ENCODE data around the gene ELL2. TPM values are rescaled to one million over a fixed set of nuclear protein-coding genes. Genes with fewer than 3 reads are reported as not detected.
A peak's percentile ranks its signal among the peaks of the same experiment; 100 is the strongest.

The ELL2 gene
- total and polyA plus RNA-seq, 2 of the 13 experiments (the other 11 are each of a cell fraction or from before 2014, with no cell fraction given): 78.9 to 97.1 TPM

DNA sequence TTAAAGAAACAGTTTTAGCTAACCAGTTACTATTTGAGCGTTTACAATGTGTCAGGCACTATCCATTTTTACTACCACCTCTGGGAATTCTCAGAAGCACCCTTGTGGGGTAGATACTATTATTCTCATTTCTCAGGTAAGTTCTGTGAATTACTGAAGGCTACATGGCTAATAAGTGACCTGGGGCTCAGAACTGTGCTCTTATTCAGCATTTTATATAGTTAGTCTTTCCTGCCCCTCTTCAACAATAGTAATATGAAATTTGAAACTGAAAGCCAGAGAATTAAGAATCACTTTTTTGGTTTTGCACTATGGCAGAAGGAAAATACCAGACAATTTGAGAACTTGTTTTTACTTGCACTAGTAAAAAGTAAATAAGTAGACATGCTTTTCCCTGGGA lies 11.8 kb downstream of the ELL2 start:
- no TSS peak for BruUV-seq (replicated peaks)
- no peak for FAIRE-seq
- Histone ChIP-seq H3K9me3 (ENCODE audit: low read length) (no peaks in the 10 kb centered on the region), H3K36me3 (replicated peaks in 1 of 2; ENCODE audit: control insufficient read depth in 1 of 2, insufficient read depth in 2 of 2, low read length in 2 of 2) (peaks cover 10 to 38% of the 10 kb centered on the region in 2 experiments), H3K4me2 (ENCODE audit: low read depth, low read length) (peak overlapping the region; percentile 30; the same call in 1 of the 2 replicates), H3K27ac (ENCODE audit: extremely low read length, insufficient read depth, low read length) (no peak overlapping the region), H3K27me3 (ENCODE audit: control insufficient read depth in 1 of 2, insufficient read depth in 2 of 2, low read length in 2 of 2) (no peaks in the 10 kb centered on the region), H4K20me1 (ENCODE audit: insufficient read depth, low read length) (peaks cover 94% of the 10 kb centered on the region), H3K4me3 (replicated peaks in 1 of 3; ENCODE audit: insufficient read depth in 1 of 3, low read depth in 2 of 3, low read length in 3 of 3) (no peak overlapping the region), H3K79me2 (ENCODE audit: insufficient read depth, low read length) (peaks cover 96% of the 10 kb centered on the region), H3K9ac (ENCODE audit: insufficient read depth, low read depth, low read length) (no peak overlapping the region), H3K4me1 (ENCODE audit: insufficient read depth, low read length) (peaks cover 84% of the 10 kb centered on the region), H2AFZ (ENCODE audit: low read length) (no peak overlapping the region)
- no peak for TF ChIP-seq RELA (CRISPR knock-in tag; IDR thresholded peaks at IDR 0.05)
- TF ChIP-seq, protein P1, sequence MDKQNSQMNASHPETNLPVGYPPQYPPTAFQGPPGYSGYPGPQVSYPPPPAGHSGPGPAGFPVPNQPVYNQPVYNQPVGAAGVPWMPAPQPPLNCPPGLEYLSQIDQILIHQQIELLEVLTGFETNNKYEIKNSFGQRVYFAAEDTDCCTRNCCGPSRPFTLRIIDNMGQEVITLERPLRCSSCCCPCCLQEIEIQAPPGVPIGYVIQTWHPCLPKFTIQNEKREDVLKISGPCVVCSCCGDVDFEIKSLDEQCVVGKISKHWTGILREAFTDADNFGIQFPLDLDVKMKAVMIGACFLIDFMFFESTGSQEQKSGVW (CRISPR knock-in tag; IDR thresholded peaks at IDR 0.05; ENCODE audit: borderline replicate concordance): no peak
- TF ChIP-seq ZNF232 (CRISPR knock-in tag; IDR thresholded peaks at IDR 0.05; ENCODE audit: borderline replicate concordance): no peak
- peak; percentile 40 for TF ChIP-seq RBM22 (optimal IDR thresholded peaks at IDR 0.05; ENCODE audit: low read length)
- TF ChIP-seq MXD4 (CRISPR knock-in tag; IDR thresholded peaks at IDR 0.05): no peak
- peak; percentile 31; the same call in 1 of the 2 replicates for TF ChIP-seq RBFOX2 (IDR thresholded peaks at IDR 0.05; ENCODE audit: low read depth, low read length)
- TF ChIP-seq ZFP41 (CRISPR knock-in tag; IDR thresholded peaks at IDR 0.05; ENCODE audit: borderline replicate concordance): no peak
- TF ChIP-seq, protein P2, sequence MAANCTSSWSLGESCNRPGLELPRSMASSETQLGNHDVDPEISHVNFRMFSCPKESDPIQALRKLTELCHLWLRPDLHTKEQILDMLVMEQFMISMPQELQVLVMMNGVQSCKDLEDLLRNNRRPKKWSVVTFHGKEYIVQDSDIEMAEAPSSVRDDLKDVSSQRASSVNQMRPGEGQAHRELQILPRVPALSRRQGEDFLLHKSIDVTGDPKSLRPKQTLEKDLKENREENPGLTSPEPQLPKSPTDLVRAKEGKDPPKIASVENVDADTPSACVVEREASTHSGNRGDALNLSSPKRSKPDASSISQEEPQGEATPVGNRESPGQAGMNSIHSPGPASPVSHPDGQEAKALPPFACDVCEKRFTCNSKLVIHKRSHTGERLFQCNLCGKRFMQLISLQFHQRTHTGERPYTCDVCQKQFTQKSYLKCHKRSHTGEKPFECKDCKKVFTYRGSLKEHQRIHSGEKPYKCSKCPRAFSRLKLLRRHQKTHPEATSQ (CRISPR knock-in tag; IDR thresholded peaks at IDR 0.05; ENCODE audit: borderline replicate concordance): no peak
- TF ChIP-seq MED8 (CRISPR knock-in tag; IDR thresholded peaks at IDR 0.05; ENCODE audit: insufficient replicate concordance): no peak
- no peak for DNase-seq (ENCODE audit: low spot score)
- ChIA-PET CTCF (ENCODE audit: low intra/inter-chr PET ratio, low total read pairs) (no interaction called here), POLR2A (interaction anchor here (1.3 kb wide), 1 partner anchor 10 kb away, joined by 3 read pairs; no protein-coding TSS in a partner anchor)
- 89% methylated on average over 1 of the region's 1 CpG for WGBS (ENCODE audit: low lambda C conversion rate)
- intact Hi-C loops (cut with micrococcal nuclease; ENCODE audit: unreplicated experiment): no loop called here
- no peak for ATAC-seq
- in situ Hi-C loops (cut with HindIII; ENCODE audit: extremely low pct_ligation_motif_present, low pct_unique_long_range_greater_than_20kb): no loop called here

Data from HepG2 (cell line).